GM21723 (cell line): Measurements from ENCODE around the gene GAMT.

Experiments
- ATAC-seq: cut with Tn5 transposase; IDR thresholded peaks from one replicate; pipeline ENCODE4 v1.9.1; 2021; ENCODE audit warnings: mild to moderate bottlenecking, moderate library complexity; ENCODE audit not compliant: unreplicated experiment

Gene GAMT

GRCh38 chr19:1401889-1402217 is 511 bp upstream of the GAMT start:
- ATAC-seq, result no peak

DNA sequence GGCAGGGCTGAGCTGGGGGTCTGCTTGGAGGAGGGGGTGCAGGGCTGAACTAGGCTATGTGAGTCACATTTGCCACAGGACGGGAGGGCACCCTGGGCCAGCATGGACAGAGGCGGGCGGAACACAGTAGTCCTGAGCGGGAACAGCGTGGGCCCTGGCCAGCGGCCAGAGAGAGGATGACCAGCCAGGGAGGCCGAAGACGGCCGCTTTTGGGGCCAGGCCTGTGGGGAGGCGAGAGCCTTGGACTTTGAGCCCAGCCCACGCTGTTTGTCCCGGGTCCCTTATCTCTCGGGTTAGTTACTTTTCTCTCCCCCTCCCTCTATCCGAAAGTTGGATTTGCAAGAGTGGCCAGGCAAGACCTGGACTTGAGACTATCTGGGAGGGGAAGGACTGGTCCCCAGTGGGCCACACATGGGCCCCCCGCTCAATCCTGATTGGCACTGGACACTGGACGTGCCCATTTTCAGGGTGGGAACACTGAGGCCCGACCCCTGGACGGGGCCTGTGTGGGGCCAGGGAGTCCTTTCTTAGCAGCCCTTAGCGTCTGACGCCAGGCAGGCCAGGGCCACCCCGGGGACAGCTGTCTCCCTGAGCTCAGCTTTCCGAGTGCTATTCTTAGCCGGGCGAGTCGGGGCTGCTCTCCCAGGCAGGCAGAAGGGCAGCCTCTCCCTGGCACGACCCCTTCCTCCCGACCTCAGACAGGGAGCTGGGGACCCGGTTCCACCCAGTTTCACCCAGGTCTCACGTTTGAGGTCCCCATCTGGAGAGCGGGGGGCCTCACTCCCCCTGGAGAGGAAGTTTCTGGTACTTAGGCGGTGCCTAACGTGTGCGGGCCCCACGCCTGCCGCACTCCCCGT is 833 bp downstream of the GAMT start:
- no peak for ATAC-seq

GRCh38 chr19:1399745-1400144 is 1.6 kb downstream of the GAMT start:
- ATAC-seq, result no peak

DNA sequence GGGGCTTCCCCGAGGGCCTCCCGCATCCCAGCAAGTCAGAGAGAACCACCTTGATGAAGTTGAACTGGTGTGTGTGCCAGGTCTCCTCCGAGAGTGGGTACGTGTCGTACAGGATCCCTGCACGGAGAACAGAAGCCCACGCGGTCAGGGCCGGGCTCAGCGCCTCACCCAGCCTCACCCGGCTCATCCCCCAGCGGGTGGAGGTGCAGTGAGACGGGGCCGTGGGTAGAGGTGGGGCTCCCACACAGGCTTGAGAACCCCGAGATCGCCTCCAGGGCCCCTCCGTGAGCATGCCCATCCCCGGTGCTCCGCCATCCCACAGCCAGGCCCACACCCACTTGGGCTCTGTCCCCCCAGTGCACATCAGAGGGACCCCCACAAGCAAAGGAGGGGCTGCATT is 2.3 kb downstream of the GAMT start:
- no peak for ATAC-seq

DNA sequence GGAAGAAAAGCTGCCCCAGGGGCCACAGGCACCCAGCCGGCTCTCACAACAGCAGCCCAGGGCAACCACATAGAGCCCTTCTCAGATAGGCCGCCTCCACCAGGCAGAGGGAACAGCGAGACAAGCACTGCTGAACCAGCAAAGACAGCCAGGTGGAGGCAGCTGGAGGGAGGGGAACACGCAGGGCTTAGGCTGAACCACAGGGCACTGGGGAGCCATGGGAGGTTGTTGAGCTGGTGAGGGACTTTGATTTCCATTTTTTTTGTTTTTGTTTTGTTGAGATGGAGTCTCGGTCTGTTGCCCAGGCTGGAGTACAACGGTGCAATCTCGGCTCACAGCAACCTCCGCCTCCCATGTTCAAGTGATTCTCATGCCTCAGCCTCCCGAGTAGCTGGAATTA is 3.5 kb downstream of the GAMT start:
- no peak for ATAC-seq

GRCh38 chr19:1396768-1397679 is 4.3 kb downstream of the GAMT start:
- ATAC-seq, result no peak

- ATAC-seq, result no peak
Measured at GRCh38 chr19:1396019-1396767, 5.1 kb downstream of the GAMT start.

DNA sequence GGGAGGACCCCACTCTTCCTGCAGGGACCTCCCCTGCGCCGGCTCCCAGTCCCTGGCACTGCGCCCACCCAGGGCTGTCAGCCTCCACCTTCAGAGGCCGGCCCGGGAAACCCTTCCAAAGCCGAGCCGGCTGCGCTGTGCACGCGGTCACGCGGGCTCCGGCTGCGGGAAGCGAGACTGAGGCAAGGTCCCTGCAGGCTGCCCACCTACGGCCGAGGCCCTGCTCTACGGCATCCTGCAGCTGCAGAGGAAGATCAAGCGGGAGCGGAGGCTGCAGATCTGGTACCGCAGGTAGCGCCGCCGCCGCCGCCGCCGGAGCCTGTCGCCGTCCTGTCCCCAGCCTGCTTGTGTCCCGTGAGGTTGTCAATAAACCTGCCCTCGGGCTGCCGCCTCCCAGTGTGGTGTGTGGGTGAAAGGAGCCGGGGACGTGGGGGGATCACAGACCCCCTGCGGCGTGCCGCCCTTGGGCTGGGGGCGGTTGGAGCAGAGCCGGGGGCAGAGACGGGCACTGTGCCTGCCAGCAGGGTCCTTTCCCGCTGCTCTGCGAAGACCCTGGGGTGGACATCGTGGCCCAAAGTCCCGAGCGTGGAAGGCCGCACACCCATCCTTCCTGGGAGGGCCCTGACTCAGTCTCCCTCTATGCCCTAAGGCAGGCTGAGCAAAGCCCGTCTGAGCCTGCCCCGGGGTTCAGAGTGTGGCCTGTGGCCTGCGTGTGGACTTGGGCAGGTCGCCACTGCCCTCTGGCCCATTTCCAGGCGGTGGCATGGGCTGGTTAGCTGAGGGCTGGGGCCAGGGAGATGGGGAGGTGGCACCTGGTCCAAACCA is 5.9 kb downstream of the GAMT start:
- no peak for ATAC-seq

DNA sequence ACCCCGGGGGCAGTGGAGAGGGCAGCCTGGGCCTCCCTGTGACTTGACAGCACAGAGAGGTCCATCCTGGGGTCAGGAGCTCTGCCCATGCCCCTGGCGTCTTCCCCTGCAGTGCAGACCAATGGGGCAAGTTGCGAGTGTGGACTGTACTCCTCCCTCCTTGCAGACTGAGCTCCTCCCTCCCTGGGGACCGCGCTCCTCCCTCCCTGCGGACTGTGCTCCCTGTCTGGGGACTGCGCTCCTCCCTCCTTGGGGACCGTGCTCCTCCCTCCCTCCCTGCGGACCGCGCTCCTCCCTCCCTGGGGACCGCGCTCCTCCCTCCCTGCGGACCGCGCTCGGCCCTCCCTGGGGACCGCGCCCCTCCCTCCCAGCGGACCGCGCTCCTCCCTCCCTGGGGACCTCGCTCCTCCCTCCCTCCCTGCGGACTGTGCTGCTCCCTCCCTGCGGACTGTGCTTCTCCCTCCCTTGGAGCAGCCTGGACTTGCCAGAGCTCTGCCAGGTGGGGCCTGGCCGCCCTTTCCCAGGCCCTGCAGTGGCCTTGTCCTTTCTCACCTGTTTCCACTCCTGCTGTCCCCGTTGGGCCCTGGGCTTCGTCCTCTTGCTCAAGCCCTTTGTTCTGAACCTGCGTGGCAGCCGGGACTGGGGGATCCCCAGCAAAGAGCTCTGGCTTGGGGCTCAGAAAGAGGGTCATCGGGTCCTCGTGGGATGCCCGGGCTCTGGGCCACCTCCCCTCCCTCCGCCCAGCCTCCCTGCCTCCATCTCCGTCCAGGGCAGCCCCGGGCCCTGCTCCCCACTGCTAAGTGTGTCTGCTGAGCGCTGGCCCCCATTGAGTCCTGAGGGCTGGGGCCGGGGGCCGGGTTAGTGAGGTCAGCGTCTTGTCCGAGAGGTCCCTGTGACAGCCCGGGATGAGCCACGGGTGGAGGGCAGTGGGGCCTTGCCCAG is 6.8 kb downstream of the GAMT start:
- ATAC-seq, result no peak

DNA sequence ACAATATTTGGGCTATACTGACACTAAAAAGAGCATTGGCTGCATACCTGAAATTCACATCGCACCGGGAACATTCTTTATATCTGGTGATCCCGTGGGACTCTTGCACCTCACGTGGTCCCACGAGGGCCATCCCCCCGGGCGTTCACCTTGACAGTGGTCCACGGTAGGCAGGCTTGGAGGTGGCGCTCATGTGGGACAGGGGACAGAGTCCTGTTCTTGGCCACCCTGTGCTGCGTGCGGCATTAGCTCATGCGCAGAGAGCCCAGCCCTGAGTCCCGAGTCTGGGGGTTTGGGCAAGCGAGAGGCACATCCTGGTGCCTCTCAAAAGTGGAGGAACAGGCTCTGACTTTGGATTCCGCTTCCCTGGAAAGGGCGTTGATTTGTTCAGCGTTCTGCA is 7.5 kb downstream of the GAMT start:
- no peak for ATAC-seq

DNA sequence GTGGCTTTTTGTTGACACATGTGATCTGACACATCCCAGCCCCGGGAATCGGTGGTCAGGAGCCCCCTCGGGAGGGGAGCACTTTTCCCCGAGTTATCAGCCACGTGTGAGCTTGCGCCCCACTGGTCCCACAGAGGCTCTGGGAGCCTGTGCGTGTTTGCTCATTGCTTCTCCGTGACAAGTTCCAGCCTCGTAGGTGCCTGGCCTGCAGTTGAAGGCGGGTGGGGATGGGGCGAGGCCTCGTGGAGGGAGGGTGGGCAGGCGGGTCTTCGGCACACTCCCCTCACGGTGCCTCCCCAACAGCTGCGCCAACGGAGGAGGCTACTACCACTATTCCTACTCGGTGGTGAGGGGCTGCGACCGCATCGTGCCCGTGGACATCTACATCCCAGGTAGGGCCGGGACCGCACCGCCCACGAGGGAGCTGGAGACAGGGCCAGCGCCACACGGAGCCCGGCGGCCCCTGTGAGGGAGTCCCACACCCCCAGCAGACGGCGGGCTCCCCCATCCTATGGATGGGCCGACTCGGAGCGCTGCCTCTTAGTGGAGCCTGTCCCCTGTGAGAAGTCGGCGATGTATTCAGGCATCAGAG is 8.3 kb downstream of the GAMT start:
- ATAC-seq, result no peak

GRCh38 chr19:1392407-1392806 is 8.9 kb downstream of the GAMT start:
- no peak for ATAC-seq

DNA sequence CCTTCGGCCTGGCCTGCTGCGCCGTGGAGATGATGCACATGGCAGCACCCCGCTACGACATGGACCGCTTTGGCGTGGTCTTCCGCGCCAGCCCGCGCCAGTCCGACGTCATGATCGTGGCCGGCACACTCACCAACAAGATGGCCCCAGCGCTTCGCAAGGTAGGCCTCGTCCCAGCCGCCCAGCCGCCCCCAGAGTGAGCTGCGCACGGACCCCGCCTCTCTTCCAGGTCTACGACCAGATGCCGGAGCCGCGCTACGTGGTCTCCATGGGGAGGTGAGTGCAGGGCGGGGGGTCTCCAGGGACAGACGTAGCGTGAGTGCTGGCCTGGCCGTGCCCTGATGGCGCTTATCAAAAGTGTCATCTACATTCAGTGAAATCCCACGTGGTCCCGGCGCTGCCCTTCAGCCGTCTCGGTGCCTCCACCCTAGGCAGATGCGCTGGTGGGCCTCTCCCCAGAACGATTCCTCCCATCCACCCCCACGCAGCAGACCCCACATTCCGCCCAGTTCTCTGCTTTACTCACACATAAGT is 10.4 kb downstream of the GAMT start:
- ATAC-seq, result no peak

GRCh38 chr19:1389033-1389940 is 12.1 kb downstream of the GAMT start:
- ATAC-seq, result no peak

- ATAC-seq, result no peak
Measured at GRCh38 chr19:1388637-1389026, 12.7 kb downstream of the GAMT start.

DNA sequence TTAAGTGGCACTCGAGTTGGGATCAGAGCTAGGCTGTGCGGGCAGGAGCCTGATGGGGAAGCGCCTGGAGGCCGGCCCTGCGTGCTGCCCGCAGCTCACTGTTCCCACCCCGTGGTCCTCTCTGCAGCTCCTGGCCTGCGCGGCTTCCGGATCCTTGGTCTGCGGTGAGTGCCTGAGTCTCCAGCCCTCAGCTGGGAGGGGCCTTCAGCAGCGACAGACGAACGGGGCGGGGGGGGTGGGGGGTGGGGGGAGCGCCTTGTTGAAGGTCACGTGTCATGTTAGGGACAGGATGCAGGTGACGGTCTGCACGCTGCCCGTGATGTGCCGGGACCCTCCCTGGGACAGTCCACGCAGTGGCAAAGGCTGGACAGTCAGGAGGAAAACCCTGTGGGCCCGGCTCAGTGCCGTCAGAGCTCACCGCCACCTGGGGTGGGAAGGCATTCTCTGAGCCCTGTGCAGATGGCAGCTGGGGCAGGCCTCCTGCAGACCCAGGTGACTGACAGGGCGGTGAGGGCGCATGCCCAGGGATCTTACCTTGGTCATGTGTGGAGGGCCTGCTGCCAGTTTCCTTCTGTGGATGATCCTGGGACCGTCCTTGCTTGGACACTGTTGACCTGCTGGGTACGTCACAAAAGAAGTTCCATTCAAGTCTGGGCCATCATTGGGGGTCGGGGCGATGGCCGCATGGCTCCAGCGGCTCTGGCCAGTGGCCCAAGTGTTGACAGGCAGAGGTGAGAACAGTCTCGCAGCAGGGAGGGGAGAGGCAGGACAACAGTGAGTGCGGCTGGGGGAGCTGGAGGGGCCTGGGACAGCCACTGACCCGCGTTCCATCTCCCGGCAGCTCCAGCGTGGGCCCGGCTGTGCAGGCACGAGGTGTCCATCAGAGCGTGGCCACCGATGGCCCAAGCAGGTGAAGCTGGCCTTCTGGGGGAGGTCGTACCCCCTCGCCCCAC is 13.4 kb downstream of the GAMT start:
- ATAC-seq, result no peak
